B cell (primary cell): Measurements from ENCODE around the gene CRNN. TPM values are rescaled to one million over a fixed set of nuclear protein-coding genes. Genes with fewer than 3 reads are reported as not detected.

Experiments used
- ATAC-seq: fragments of 200-7000 bp; cut with Tn5 transposase; one replicate; pipeline ENCODE4 v1.10.0; 2021; ENCODE audit warnings: low read depth, mild to moderate bottlenecking, moderate number of reproducible peaks, moderate library complexity
- CTCF ChIA-PET: fragments of 350-600 bp; sonication (Branson Sonifier 250); formaldehyde crosslinking; loops from one replicate; lab custom pipeline; 2021; ENCODE audit warnings: antibody characterized with exemption, inconsistent platforms; lab: Charles Lee
- POLR2A ChIA-PET: fragments of 350-600 bp; sonication (Branson Sonifier 250); formaldehyde crosslinking; loops from one replicate; lab custom pipeline; 2021; ENCODE audit warnings: antibody characterized with exemption; lab: Charles Lee
- DNase-seq: peaks from one replicate; pipeline ENCODE4 v3.0.0; 2013
- H2AFZ ChIP-seq: 2 replicates; pipeline ENCODE4 v1.6.1; 2012; ENCODE audit warnings: mild to moderate bottlenecking, low read depth, low read length; ENCODE audit not compliant: insufficient read depth, poor library complexity, severe bottlenecking
- H3K27ac ChIP-seq, 2 donors: 1 replicate in 1 of 2; 2 replicates in 1 of 2; pipeline ENCODE4 v1.5.1; 2012 to 2013; ENCODE audit warnings: low read length in 2 of 2, mild to moderate bottlenecking in 2 of 2, moderate library complexity in 1 of 2
- H3K27me3 ChIP-seq, 4 experiments: fragments of 200-600 bp in 1 of 4; sonication (generic) in 1 of 4; replicated peaks in 1 of 4; 1 replicate in 2 of 4; 2 replicates in 2 of 4; pipeline versions ENCODE4 v1.6.1 to v1.7.0; 2013 to 2016; ENCODE audit warnings: low read length in 3 of 4, mild to moderate bottlenecking in 2 of 4, mixed read lengths in 1 of 4, moderate library complexity in 1 of 4; ENCODE audit not compliant: insufficient read depth in 4 of 4, control insufficient read depth in 3 of 4; ENCODE audit errors: control extremely low read depth in 1 of 4
- H3K36me3 ChIP-seq, 2 experiments: replicated peaks in 1 of 2; 1 replicate in 1 of 2; 2 replicates in 1 of 2; pipeline versions ENCODE4 v1.6.1 to v1.7.1; 2013; ENCODE audit warnings: low read length in 1 of 2; ENCODE audit not compliant: insufficient read depth in 2 of 2, control insufficient read depth in 1 of 2; ENCODE audit errors: control extremely low read depth in 1 of 2, extremely low read depth in 1 of 2
- H3K4me1 ChIP-seq, 2 donors: fragments of 200-600 bp in 1 of 2; sonication (generic) in 1 of 2; 1 replicate in 1 of 2; 2 replicates in 1 of 2; pipeline versions ENCODE4 v1.5.1 to v1.6.1; 2013 to 2017; ENCODE audit warnings: low read length in 2 of 2; ENCODE audit not compliant: control insufficient read depth in 2 of 2, insufficient read depth in 2 of 2
- H3K4me2 ChIP-seq: replicated peaks from 2 replicates; pipeline ENCODE3; 2012; ENCODE audit warnings: mild to moderate bottlenecking, low read depth, low read length; ENCODE audit not compliant: poor library complexity, severe bottlenecking
- H3K4me3 ChIP-seq, 5 experiments: fragments of 200-600 bp in 1 of 5; sonication (generic) in 1 of 5; 1 replicate in 3 of 5; 2 replicates in 2 of 5; pipeline versions ENCODE4 v1.5.1 to v1.7.0; 2011 to 2016; ENCODE audit warnings: low read length in 4 of 5, mild to moderate bottlenecking in 4 of 5, low read depth in 2 of 5, control low read depth in 1 of 5, moderate library complexity in 1 of 5; ENCODE audit not compliant: insufficient read depth in 1 of 5; ENCODE audit errors: control extremely low read depth in 1 of 5, extremely low read depth in 1 of 5
- H3K79me2 ChIP-seq: fragments of 200-600 bp; sonication (generic); one replicate; pipeline ENCODE4 v1.6.0; 2016; ENCODE audit warnings: low read length; ENCODE audit not compliant: control insufficient read depth, insufficient read depth
- H3K9ac ChIP-seq: fragments of 200-600 bp; sonication (generic); 2 replicates; pipeline ENCODE4 v1.6.1; 2017; ENCODE audit warnings: mild to moderate bottlenecking, low read length, moderate library complexity
- H3K9me3 ChIP-seq, 3 donors: one replicate each; pipeline versions ENCODE4 v1.6.1 to v1.7.1; 2013; ENCODE audit warnings: low read length in 2 of 3; ENCODE audit not compliant: control insufficient read depth in 2 of 3, insufficient read depth in 1 of 3; ENCODE audit errors: control extremely low read depth in 1 of 3
- H4K20me1 ChIP-seq: 2 replicates; pipeline ENCODE4 v1.6.0; 2012; ENCODE audit warnings: mild to moderate bottlenecking, low read length; ENCODE audit not compliant: insufficient read depth, control insufficient read depth, poor library complexity, severe bottlenecking
- H3K27ac Mint-ChIP-seq: one replicate; pipeline ENCODE4 v1.8.0; 2021; ENCODE audit warnings: mixed read lengths
- H3K27me3 Mint-ChIP-seq: one replicate; pipeline ENCODE4 v1.8.0; 2021; ENCODE audit warnings: mixed read lengths
- H3K4me1 Mint-ChIP-seq: one replicate; pipeline ENCODE4 v1.8.0; 2021; ENCODE audit warnings: mixed read lengths
- H3K4me3 Mint-ChIP-seq: one replicate; pipeline ENCODE4 v1.8.0; 2021; ENCODE audit warnings: mixed read lengths
- H3K9me3 Mint-ChIP-seq: one replicate; pipeline ENCODE4 v1.8.0; 2022; ENCODE audit warnings: mixed read lengths; ENCODE audit not compliant: insufficient read depth
- CTCF ChIP-seq: fragments of 200-600 bp; IDR thresholded peaks from one replicate; pipeline ENCODE4 v1.8.0; 2022; ENCODE audit warnings: antibody characterized with exemption, mild to moderate bottlenecking
- EZH2 ChIP-seq: IDR thresholded peaks from 2 replicates; pipeline ENCODE4 v1.6.1; 2012; ENCODE audit warnings: borderline replicate concordance, low read depth, mild to moderate bottlenecking, moderate library complexity, low read length; ENCODE audit not compliant: insufficient read depth, poor library complexity, severe bottlenecking
- WGBS: methylation state at CpG from one replicate; pipeline ENCODE4 v1.1.5; 2013; ENCODE audit warnings: missing lambda C conversion rate; ENCODE audit not compliant: insufficient coverage; 5-methylcytosine and 5-hydroxymethylcytosine counted together
- intact Hi-C: fragments of 100-400 bp; cut with micrococcal nuclease; formaldehyde crosslinking; loops from one replicate; pipeline ENCODE4 v1.10.0; 2022
- polyA plus RNA-seq: library from polyadenylated mRNA; depleted of rRNA; stranded (reverse); fragments of >200 nt; gene quantifications from 2 replicates; pipeline ENCODE4 v1.2.3, GENCODE V29; 2012
- total RNA-seq, 2 donors: library from RNA; stranded (reverse); fragments of 120-200 nt in 1 of 2; gene quantifications; 1 replicate in 1 of 2; 2 replicates in 1 of 2; pipeline versions ENCODE4 v1.2.3 to v1.2.4, GENCODE V29; 2013 to 2022

The CRNN gene
- total and polyA plus RNA-seq, 2 donors (not counting 1 experiment from before 2014, with no cell fraction given) = not detected

- intact Hi-C loops = loop anchor here (1.0 kb wide), 3 partner anchors 111 to 406 kb away; no protein-coding TSS in a partner anchor
- 47% methylated on average over 7 of the region's 11 CpGs for WGBS
- H3K9me3 Mint-ChIP-seq = no peaks in the 10 kb centered on the region
Measured at GRCh38 chr1:152458384-152459185, 44.5 kb upstream of the CRNN start.

More at GRCh38 chr1:152458384-152459185, 44.5 kb upstream of the CRNN start:
- TF ChIP-seq CTCF (peak; percentile 88), EZH2 (no peak)
- H3K79me2 ChIP-seq = no peaks in the 10 kb centered on the region
- ChIA-PET CTCF (interaction anchor here (0.6 to 3.6 kb wide), 43 partner anchors 9 to 1158 kb away, joined by 3 to 130 read pairs (median 4); no protein-coding TSS in a partner anchor), POLR2A (no interaction called here)
- H3K27ac ChIP-seq = no peak overlapping the region
- peak overlapping the region; percentile 2 for H3K4me2 ChIP-seq
- H2AFZ ChIP-seq = peak overlapping the region; percentile 86
- H3K36me3 ChIP-seq = no peaks in the 10 kb centered on the region
- peak; percentile 86 for DNase-seq
- H3K27ac Mint-ChIP-seq = peak overlapping the region; percentile 2
- peaks cover 0 to 2% (median 0%) of the 10 kb centered on the region in 4 experiments for H3K27me3 ChIP-seq
- no peaks in the 10 kb centered on the region for H4K20me1 ChIP-seq
- peaks cover 25% of the 10 kb centered on the region for H3K4me1 Mint-ChIP-seq
- peaks cover 11% of the 10 kb centered on the region for H3K27me3 Mint-ChIP-seq
- peaks cover 14 to 20% of the 10 kb centered on the region in 2 donors for H3K4me1 ChIP-seq
- ATAC-seq = peak; percentile 68
- H3K9me3 ChIP-seq = no peaks in the 10 kb centered on the region
- no peak overlapping the region for H3K4me3 ChIP-seq
- peak overlapping the region; percentile 5 for H3K4me3 Mint-ChIP-seq
- no peak overlapping the region for H3K9ac ChIP-seq
